ENCODE data around the gene MARK2.

Gene MARK2

DNA sequence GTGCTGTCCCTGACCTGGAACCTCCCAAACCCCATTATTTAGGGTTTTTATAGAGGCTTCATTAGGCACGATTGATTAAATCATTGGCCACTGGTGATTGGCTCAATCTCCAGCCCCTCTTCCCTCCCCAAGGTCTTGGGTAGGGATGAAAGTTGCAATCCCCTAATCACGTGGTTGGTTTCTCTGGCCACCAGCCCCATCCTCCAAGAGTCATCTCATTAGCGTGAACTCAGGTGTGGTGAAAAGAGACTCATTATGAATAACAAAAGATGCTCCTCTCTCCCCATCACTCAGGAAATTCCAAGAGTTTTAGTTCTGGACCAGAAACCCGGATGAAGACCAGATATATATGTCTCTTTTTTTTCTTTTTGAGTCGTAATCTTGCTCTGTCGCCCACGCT is 7.6 kb upstream of the MARK2 start:
- no peak for DNase-seq

DNA sequence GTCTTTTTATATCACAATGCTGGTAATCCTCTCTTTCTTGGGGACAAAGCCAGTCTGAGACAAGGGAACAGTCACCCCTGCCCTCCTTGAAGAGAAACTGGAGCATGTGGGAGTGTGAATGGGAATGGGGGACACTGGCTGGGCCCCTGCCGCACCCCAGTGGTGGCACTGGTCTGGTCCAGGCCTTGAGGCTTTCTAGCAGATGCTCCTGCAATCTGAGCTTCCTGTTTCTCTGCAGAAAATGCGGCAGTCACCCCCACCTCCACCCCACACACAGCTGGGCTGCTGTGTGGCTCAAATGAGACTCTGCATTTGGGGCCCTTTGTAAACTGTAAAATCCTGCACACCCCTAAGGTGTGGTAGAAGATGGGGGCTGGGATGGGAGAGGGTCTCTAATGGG is 6.6 kb upstream of the MARK2 start:
- no peak for DNase-seq

DNA sequence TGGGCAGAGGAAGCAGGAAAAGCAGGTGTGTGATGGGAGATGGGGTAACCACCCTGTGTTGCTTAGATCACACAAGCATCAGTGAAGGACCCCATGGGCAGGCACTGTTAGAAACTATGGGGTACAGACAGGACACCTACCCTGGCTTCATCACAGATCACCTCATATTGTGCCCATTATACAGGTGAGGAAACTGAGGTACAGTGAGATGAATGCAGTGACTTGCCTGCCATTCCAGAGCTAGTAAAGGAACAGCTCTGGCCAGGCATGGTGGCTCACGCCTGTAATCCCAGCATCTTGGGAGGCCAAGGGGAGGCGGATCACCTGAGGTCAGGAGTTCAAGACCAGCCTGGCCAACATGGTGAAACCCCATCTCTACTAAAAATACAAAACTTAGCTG is 5.9 kb upstream of the MARK2 start:
- no peak for DNase-seq

- no peak for DNase-seq
Observed at GRCh38 chr11:63834535-63835157, 4.3 kb upstream of the MARK2 start.

GRCh38 chr11:63835158-63835545 is 3.8 kb upstream of the MARK2 start:
- no peak for DNase-seq

- peak; percentile 78 for DNase-seq
Observed at GRCh38 chr11:63837027-63837688, 1.8 kb upstream of the MARK2 start.

- DNase-seq = no peak
Observed at GRCh38 chr11:63837739-63838138, 1.2 kb upstream of the MARK2 start.

DNA sequence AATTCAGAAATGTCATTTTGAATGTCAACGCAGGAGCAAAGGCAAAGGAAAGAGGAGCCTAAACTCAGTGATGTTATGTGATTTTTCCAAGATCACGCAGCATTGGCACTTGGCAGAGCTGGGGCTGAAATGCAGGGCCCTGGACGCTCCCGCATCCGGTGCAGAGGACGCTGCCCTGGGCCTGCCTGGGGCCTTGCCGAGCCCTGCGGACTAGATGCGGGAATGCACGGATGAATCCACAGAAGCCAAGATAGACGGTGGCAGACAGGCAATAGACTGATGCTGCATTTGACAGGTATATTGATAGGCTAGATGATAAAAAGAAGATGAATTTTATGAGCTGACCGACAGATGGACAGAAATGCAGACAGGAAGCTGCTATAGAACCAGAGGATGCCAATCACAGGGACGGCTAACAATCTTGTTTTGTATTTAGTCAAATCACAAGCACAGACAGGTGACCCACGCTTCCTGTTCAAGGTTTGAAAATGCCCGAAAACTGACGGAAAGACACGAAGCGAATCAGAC is 696 bp upstream of the MARK2 start:
- DNase-seq = no peak

DNA sequence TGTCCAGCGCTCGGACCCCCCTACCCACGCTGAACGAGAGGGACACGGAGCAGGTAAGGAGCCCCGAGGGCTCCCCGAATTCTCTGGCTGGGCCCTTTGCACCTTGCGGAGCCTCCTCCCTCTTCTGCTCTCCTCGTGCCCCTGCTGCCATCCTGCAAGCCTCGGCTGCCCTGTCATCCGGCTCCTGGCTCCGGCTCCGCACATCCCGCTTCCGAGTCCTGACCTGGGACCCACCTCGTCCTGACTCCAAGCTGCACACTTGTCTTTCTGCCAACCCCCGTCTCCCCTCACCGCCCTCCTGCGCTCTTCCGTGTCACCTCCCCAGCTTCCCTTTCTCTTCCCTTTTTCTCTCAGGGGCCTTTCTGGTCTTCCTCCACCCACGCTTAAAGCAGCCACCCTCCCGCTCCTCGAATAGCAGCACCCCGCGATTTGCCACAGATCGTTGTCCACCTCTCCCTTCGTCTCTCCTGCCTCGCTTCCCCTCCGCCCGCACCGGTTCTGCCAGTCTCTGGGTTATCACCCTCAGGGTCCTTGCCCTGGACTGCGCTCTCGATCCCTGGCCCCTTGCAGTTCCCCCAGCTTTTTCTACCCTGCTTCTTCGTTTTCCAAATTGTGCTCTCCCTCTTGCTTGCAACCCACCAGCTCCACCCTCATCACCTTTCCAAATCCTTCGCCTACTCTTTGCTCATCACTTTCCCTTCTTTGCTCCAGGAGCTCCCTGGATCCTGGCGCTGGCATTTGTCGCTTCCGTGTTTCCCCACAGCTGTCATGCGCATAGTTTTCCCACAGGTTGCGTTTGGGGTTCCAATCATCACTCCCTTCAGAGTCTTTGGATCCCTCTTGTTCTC is 822 bp downstream of the MARK2 start:
- no peak for DNase-seq

- DNase-seq = no peak
Observed at GRCh38 chr11:63840356-63841060, 1.6 kb downstream of the MARK2 start.

DNA sequence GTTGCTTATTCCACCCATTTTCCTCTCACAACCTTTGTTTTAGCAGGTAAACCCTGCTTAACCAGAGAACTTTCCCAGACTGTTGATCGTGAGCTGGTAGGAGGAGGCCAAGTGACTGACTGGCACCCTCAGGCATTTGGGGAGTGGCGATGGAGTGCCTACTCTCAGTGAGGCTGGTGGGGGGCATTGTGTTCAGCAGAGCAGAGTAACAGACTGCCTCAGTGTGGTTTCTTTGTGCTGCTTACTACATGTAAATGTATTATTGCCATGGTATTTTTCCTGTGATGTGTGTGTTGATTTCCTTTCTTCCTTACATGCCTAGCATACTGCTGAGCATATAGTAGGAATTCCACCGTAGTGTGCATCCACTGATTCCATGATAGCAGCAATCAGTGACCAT is 2.6 kb downstream of the MARK2 start:
- DNase-seq = no peak

GRCh38 chr11:63843041-63843440 is 4.1 kb downstream of the MARK2 start:
- no peak for DNase-seq

- DNase-seq = no peak
Observed at GRCh38 chr11:63844836-63845235, 5.9 kb downstream of the MARK2 start.

- DNase-seq = no peak
Observed at GRCh38 chr11:63845303-63845702, 6.4 kb downstream of the MARK2 start.

GRCh38 chr11:63845911-63846310 is 7.0 kb downstream of the MARK2 start:
- DNase-seq = no peak

DNA sequence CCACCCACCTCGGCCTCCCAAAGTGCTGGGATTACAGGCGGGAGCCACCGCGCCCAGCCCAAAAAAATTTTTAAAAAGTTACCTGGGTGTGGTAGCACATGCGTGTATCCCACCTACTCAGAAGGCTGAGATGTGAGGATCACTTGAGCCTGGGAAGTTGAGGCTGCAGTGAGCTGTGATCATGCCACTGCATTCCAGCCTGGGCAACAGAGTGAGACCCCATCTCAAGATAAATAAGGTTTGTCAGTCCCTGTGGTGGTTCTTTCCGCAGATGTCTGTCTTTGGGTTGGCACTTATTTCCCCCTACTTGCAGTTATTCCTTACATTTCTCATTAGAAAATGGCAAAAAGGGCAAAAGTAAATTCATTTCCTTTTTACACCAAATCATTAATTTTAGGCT is 8.0 kb downstream of the MARK2 start:
- no peak for DNase-seq

DNA sequence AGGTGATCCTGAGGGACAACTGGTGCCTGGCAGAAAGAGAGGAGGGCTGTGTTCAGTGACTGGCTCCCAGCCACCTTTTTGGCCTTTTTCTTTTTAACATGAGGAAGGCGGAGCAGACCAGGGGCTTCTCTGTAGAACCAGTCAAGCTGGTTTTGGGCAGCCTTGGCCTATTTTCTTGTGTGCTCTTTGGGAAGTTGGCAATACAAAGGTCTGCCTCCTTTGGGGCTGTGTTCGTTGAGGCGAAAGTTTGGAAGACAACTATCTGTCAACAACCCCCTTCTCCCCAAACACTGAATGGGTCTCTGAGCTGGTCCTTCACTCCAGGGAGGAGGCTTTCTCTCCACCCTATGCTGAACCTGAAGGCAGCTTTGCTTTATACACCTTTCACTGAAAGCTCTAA is 8.5 kb downstream of the MARK2 start:
- DNase-seq = no peak

DNA sequence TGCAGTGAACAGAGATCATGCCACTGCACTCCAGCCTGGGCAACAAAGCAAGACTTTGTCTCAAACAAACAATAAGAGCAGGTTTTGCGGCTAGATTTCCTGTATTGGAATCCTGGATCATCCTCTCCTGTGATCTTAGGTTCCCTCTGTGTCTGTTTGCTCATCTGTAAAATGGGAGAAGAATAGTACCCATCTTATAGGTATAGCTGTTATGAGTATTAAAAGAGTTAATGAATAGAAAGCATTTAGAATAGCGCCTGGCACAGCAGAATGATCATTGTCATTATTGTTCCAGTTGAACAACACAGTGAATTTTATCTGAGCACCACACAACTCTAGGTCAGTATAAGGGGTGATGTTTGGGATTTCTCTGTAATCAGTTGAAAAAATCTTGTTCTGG is 10.8 kb downstream of the MARK2 start:
- DNase-seq = no peak

DNA sequence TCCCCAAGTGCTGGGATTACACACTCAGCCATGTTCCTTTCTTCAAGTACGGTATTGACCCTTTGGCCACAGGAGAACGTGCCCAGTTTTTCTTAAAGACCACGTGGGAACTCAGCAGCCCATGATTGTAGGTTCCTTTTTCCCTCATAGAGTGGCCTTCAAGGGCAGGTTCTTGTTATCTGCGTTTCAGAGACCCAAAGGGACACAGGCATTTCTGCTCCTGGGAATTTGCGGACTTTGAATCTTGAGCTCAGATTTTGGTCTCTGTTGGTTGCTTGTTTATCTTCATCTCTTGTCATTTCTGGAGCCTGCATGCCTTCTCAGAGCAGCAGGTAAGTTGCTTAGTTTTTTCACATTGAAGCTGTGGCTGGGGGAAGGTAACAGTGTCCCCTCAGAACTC is 12.0 kb downstream of the MARK2 start:
- DNase-seq = no peak

DNA sequence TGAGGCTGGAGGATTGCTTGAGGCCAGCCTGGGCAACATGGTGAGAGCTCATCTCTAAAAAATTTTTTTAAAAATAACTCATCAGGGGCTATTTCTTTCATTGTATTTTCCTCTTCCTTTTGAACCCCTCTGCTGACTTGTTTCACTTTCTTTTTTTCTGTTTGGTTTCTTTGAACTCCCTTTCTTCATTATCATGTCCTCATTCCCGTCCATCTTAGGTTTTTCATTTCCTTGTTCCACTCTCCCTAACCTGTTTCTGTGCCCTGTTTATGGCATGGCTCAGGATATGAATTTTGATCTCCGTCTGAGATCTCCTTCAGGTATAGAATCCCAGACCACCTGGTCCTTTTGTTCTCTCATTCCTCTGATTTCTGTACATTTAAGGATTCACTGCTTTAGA is 12.5 kb downstream of the MARK2 start:
- no peak for DNase-seq

DNA sequence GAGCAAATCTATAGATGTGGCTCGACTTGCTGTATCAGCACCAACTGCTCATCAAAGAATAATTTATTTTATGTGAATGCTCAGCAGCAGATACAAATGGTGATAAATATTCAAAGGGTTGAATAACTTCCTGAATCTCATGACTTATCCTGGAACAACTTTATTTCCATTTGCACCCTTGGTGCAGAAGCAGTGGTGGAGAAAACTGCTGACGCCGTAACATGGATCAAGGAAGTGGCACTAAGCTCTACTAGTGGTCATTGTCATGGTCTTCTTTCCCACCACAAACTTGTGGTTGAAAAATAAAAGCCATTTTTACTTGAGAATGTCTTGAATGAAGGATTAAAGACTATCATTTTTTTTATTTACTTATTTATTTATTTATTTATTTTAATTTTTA is 14.6 kb downstream of the MARK2 start:
- DNase-seq = no peak

DNA sequence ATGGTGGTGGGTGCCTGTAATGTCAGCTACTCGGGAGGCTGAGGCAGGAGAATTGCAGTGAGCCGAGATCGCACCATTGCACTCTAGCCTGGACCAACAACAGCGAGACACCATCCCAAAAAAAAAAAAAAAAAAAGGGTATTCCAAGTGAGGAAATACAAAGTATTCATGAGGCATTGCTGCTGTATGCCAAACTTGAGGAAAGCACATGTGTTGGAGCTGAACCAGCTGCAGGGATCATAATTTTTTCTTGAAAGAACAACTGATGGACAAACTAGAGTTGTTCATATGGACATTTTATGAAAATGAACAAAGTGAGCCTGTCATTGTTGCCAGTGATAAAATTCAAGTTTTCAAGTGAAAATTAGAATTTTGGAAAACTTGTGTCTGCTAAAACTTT is 15.8 kb downstream of the MARK2 start:
- no peak for DNase-seq

DNA sequence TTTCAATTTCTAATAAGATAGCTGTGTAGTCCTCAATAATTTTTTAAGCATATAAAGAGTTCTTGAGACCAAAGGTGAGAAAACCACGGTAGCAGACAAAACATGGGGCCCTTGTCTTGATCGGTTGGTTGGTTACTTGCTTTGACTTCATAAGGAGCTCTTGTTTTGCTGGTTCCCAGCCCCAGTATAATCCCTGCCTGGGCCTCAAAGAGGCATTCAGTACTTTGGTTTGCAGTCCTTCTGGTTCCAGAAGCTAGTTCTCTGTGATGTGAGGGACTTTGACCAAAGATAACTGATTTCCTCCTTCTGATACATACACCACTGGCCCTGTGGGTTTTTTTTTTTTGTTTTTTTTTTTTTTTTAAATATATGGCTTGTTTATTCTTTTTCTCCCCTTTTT is 17.1 kb downstream of the MARK2 start:
- no peak for DNase-seq

All from NCI-H748 treated with DMSO at 0.1 percent for 48 hours (cell line).